Gastroesophageal sphincter (tissue), 4 donors: ENCODE data around the gene NRXN3. TPM values are rescaled to one million over a fixed set of nuclear protein-coding genes. Genes with fewer than 3 reads are reported as not detected.

Source experiments
- ATAC-seq: fragments of 150-250 bp; one replicate; pipeline ENCODE4 v1.9.1; 2016; ENCODE audit warnings: mild to moderate bottlenecking, moderate library complexity
- H3K27ac ChIP-seq, 4 donors: fragments of 200-600 bp; sonication (generic) in 3 of 4; 1 replicate in 3 of 4; 2 replicates in 1 of 4; pipeline ENCODE4 v1.5.1; 2016 to 2019
- H3K27me3 ChIP-seq: fragments of 200-600 bp; sonication (generic); one replicate; pipeline ENCODE4 v1.5.1; 2019
- H3K36me3 ChIP-seq, 2 donors: fragments of 200-600 bp; sonication (generic); one replicate each; pipeline ENCODE4 v1.5.1; 2019; ENCODE audit warnings: control low read depth in 1 of 2
- H3K4me1 ChIP-seq, 3 donors: fragments of 200-600 bp; sonication (generic); 1 replicate in 2 of 3; 2 replicates in 1 of 3; pipeline ENCODE4 v1.5.1; 2016 to 2019; ENCODE audit warnings: control low read depth in 2 of 3
- H3K4me3 ChIP-seq, 2 donors: fragments of 200-600 bp; sonication (generic); one replicate each; pipeline ENCODE4 v1.5.1; 2019; ENCODE audit warnings: mild to moderate bottlenecking in 1 of 2, moderate library complexity in 1 of 2
- H3K9me3 ChIP-seq, 3 donors: fragments of 200-600 bp; sonication (generic); one replicate each; pipeline ENCODE4 v1.5.1; 2017 to 2019; ENCODE audit warnings: control low read depth in 2 of 3
- EP300 ChIP-seq: sonication (generic); formaldehyde crosslinking; IDR thresholded peaks from one replicate; pipeline ENCODE4 v1.6.1; 2017; ENCODE audit warnings: antibody characterized with exemption, mild to moderate bottlenecking
- POLR2A ChIP-seq, 2 donors: fragments of 450-650 bp; IDR thresholded peaks; one replicate each; pipeline ENCODE4 v1.6.1; 2017; ENCODE audit warnings: antibody characterized with exemption in 2 of 2, mild to moderate bottlenecking in 2 of 2, moderate library complexity in 1 of 2
- POLR2AphosphoS5 ChIP-seq: sonication (generic); formaldehyde crosslinking; IDR thresholded peaks from one replicate; pipeline ENCODE4 v1.6.1; 2017; ENCODE audit warnings: antibody characterized with exemption
- WGBS, 2 donors: methylation state at CpG; one replicate each; pipeline ENCODE4 v1.1.5; 2018; ENCODE audit warnings: low coverage in 1 of 2; 5-methylcytosine and 5-hydroxymethylcytosine counted together
- total RNA-seq, 4 donors: library from RNA; depleted of rRNA; stranded (reverse); fragments of >200 nt; gene quantifications; one replicate each; pipeline ENCODE4 v1.1.0, GENCODE V29; 2016
- TF ChIP-seq, protein P1 (sequence below), 4 experiments: fragments of 200-600 bp in 2 of 4; fragments of 450-650 bp in 2 of 4; sonication (generic) in 1 of 4; IDR thresholded peaks; one replicate each; pipeline ENCODE4 v1.5.1; 2017 to 2019; ENCODE audit warnings: antibody characterized with exemption in 4 of 4, mild to moderate bottlenecking in 2 of 4, moderate library complexity in 2 of 4

Gene NRXN3
- total RNA-seq, 4 donors from 2014 or later, result 74.2 to 192 (median 98.2) TPM

DNA sequence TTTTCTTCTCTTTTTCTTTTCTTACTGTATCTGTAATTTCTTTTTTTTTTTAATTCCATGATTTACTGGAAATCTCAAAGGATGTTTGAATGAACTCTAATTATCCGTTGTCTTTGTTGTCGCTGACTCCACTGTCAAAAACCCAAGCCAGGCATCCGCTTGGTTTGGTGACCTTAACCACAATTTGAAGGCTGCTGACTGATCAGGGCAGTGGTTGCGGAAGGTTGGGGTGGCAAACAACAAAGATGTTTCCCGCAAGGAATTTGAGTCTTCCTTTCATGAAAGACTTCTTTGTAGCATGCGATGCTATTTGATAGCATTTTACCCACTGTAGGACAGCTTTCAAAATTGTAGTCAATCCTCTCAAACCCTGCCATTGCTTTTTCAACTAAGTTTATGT lies 1027.3 kb downstream of the NRXN3 start:
- 90 to 94% methylated on average over 3 to 6 of the region's 6 CpGs for WGBS, 2 donors
- Histone ChIP-seq H3K4me1 (peaks cover 0 to 27% (median 0%) of the 10 kb centered on the region in 3 donors), H3K27ac (no peak overlapping the region), H3K9me3 (no peaks in the 10 kb centered on the region), H3K36me3 (no peaks in the 10 kb centered on the region), H3K4me3 (no peak overlapping the region), H3K27me3 (no peaks in the 10 kb centered on the region)
- TF ChIP-seq EP300 (no peak), POLR2A (IDR thresholded peaks at IDR 0.05) (no peak), POLR2AphosphoS5 (no peak)
- TF ChIP-seq, protein P1, sequence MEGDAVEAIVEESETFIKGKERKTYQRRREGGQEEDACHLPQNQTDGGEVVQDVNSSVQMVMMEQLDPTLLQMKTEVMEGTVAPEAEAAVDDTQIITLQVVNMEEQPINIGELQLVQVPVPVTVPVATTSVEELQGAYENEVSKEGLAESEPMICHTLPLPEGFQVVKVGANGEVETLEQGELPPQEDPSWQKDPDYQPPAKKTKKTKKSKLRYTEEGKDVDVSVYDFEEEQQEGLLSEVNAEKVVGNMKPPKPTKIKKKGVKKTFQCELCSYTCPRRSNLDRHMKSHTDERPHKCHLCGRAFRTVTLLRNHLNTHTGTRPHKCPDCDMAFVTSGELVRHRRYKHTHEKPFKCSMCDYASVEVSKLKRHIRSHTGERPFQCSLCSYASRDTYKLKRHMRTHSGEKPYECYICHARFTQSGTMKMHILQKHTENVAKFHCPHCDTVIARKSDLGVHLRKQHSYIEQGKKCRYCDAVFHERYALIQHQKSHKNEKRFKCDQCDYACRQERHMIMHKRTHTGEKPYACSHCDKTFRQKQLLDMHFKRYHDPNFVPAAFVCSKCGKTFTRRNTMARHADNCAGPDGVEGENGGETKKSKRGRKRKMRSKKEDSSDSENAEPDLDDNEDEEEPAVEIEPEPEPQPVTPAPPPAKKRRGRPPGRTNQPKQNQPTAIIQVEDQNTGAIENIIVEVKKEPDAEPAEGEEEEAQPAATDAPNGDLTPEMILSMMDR (IDR thresholded peaks at IDR 0.05), result no peak
- no peak for ATAC-seq

DNA sequence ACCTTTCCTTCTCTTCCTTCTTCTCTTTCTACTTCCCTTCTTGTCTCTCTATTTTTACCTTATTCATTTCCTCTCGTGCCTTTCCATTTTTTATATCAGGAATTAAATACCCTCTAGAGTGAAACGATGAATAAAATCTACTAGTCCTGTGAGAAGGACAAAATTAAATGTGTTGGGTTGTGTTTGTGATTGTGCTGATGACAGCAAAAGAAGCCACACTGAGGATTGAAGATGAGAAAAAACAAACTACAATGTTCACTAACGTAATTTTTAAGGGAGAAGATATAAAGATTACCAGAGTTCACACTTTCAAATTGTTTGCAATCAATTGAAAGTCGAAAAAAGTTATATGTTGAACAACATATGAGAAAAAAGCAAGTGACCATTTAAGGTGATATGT lies 1029.0 kb downstream of the NRXN3 start:
- no peak for TF ChIP-seq POLR2A (IDR thresholded peaks at IDR 0.05)
- TF ChIP-seq EP300, result no peak
- TF ChIP-seq, protein P1 (IDR thresholded peaks at IDR 0.05), result no peak
- TF ChIP-seq POLR2AphosphoS5, result no peak
- no peaks in the 10 kb centered on the region for H3K9me3 ChIP-seq
- no peak for ATAC-seq
- H3K36me3 ChIP-seq, result no peaks in the 10 kb centered on the region
- no peaks in the 10 kb centered on the region for H3K27me3 ChIP-seq
- H3K27ac ChIP-seq, result no peak overlapping the region
- H3K4me1 ChIP-seq, result peaks cover 0 to 21% (median 0%) of the 10 kb centered on the region in 3 donors
- WGBS, 2 donors, result 91 to 100% methylated on average over 1 to 4 of the region's 4 CpGs
- no peak overlapping the region for H3K4me3 ChIP-seq

DNA sequence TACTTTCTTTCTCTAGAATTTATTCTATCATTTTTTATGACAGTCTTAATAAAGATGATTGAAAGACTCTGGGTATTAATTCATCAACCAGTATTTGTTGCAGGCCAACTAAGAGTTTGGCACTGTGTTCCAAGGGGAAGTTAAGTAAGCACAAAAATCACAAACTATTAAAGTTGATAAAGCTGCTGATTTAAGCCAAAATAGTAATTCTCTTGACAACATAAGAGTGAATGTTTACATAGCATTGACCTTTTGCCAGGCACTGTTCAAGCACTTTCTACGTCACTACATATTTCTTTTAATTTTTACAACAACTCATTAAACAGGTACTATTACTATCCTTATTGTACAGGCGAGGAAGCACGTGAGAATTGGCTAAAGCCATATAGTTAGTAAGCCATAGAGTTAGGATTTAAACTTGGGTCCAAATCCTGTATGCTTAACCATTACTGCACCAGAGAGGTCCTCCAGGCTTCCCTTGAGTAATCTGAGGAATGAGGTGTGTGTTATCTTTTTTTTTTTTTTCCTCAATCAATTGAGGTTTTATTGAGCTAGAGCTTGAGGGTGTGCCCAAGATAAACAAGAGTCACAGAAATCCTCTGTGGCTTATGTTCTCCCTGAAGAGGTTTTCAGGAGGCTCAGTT lies 1031.5 kb downstream of the NRXN3 start:
- no peak for ATAC-seq
- no peak overlapping the region for H3K27ac ChIP-seq
- no peaks in the 10 kb centered on the region for H3K27me3 ChIP-seq
- H3K4me3 ChIP-seq, result no peak overlapping the region
- TF ChIP-seq POLR2AphosphoS5, result no peak
- TF ChIP-seq POLR2A (IDR thresholded peaks at IDR 0.05), result no peak
- TF ChIP-seq, protein P1 (IDR thresholded peaks at IDR 0.05), result no peak
- no peak for TF ChIP-seq EP300
- no peaks in the 10 kb centered on the region for H3K9me3 ChIP-seq
- H3K36me3 ChIP-seq, result no peaks in the 10 kb centered on the region
- peaks cover 0 to 17% (median 0%) of the 10 kb centered on the region in 3 donors for H3K4me1 ChIP-seq
- 22 to 42% methylated on average over 3 of the region's 3 CpGs for WGBS, 2 donors

DNA sequence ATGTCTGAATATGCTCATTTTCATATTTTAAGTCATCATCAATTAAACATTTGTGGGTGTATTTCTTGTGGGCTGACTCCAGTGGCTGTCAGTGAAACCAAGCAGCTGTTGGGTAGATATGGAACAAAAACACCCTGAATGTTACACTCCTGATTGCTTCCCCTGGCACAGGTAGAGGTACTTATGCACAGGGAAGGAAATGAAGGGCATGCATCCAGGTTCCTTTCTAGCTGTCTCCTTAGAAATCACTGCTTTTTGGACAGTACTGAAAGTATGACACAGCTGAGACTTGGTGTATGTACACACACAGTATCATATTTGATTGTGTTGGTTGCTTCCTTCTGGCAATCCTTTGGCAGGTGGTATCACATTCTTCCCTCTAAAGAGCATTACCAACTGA lies 1034.4 kb downstream of the NRXN3 start:
- no peak overlapping the region for H3K4me3 ChIP-seq
- peaks cover 0 to 9% (median 0%) of the 10 kb centered on the region in 3 donors for H3K4me1 ChIP-seq
- no peaks in the 10 kb centered on the region for H3K9me3 ChIP-seq
- TF ChIP-seq, protein P1 (IDR thresholded peaks at IDR 0.05), result no peak
- TF ChIP-seq EP300 (no peak), POLR2AphosphoS5 (no peak), POLR2A (IDR thresholded peaks at IDR 0.05) (no peak)
- no peak overlapping the region for H3K27ac ChIP-seq
- H3K36me3 ChIP-seq, result no peaks in the 10 kb centered on the region
- H3K27me3 ChIP-seq, result no peaks in the 10 kb centered on the region
- ATAC-seq, result no peak

DNA sequence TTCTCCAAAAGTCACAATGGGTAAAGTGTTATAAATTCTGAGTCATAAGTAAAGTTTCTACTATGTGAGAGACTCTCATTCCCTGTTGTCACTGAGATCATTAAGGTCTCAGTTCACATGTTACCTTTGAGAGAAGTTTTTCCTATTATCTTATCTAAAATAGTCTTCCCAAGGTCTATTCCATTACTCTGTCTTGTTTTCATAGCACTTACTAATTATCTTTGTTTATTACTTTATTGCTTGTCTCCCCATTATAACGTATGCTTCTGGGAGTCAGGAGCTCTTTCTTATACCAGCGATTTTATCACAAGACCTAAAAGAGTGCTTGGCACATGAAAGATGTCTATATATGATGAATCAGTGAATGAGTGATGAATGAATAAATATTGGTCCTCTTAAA lies 1039.2 kb downstream of the NRXN3 start:
- TF ChIP-seq EP300 (no peak), POLR2AphosphoS5 (no peak), POLR2A (IDR thresholded peaks at IDR 0.05) (no peak)
- TF ChIP-seq, protein P1 (IDR thresholded peaks at IDR 0.05), result no peak
- Histone ChIP-seq H3K9me3 (no peaks in the 10 kb centered on the region), H3K27me3 (no peaks in the 10 kb centered on the region), H3K4me1 (no peaks in the 10 kb centered on the region), H3K4me3 (no peak overlapping the region), H3K36me3 (no peaks in the 10 kb centered on the region), H3K27ac (no peak overlapping the region)
- no peak for ATAC-seq
- 60% methylated on average over 1 to 2 of the region's 2 CpGs for WGBS, 2 donors
